H1 (cell line): ENCODE data around the gene CERS5. TPM values are rescaled to one million over a fixed set of nuclear protein-coding genes. Genes with fewer than 3 reads are reported as not detected.

Source experiments
- CTCF ChIA-PET: fragments of 300-600 bp; sonication (Branson Sonifier 250); formaldehyde crosslinking; loops from one replicate; lab custom pipeline; 2021; ENCODE audit not compliant: partially characterized antibody; lab: Charles Lee
- POLR2A ChIA-PET: fragments of 300-600 bp; sonication (Branson Sonifier 250); formaldehyde crosslinking; loops from one replicate; lab custom pipeline; 2021; ENCODE audit warnings: inconsistent platforms; ENCODE audit not compliant: partially characterized antibody; lab: Charles Lee
- DNase-seq, 2 experiments: peaks; one replicate each; pipeline versions ENCODE4 v3.0.0 to v3.0.0-alpha.2; 2010 to 2022; ENCODE audit warnings: low spot score in 2 of 2, low read depth in 1 of 2, mixed read lengths in 1 of 2
- FAIRE-seq: peaks from 2 replicates; lab custom pipeline; 2011; peaks lifted over from hg19 to GRCh38; lab: Jason Lieb, UNC
- H2AFZ ChIP-seq: 2 replicates; pipeline ENCODE4 v1.8.1; 2012; ENCODE audit warnings: low read length, inconsistent platforms
- H2AK5ac ChIP-seq: 2 replicates; pipeline ENCODE4 v1.6.1; 2013; ENCODE audit warnings: low read depth, low read length
- H2BK120ac ChIP-seq: replicated peaks from 2 replicates; pipeline ENCODE3; 2013; ENCODE audit warnings: low read depth, low read length, inconsistent platforms
- H2BK12ac ChIP-seq: 2 replicates; pipeline ENCODE4 v1.6.1; 2013; ENCODE audit warnings: low read depth, low read length
- H2BK15ac ChIP-seq: 2 replicates; pipeline ENCODE4 v1.6.1; 2013; ENCODE audit warnings: low read length
- H2BK20ac ChIP-seq: 2 replicates; pipeline ENCODE4 v1.6.1; 2013; ENCODE audit warnings: low read length
- H2BK5ac ChIP-seq: 2 replicates; pipeline ENCODE4 v1.6.1; 2013; ENCODE audit warnings: low read depth, low read length
- H3K14ac ChIP-seq: 2 replicates; pipeline ENCODE4 v1.6.1; 2013; ENCODE audit warnings: inconsistent platforms; ENCODE audit not compliant: insufficient read length
- H3K18ac ChIP-seq: 2 replicates; pipeline ENCODE4 v1.6.1; 2013; ENCODE audit warnings: low read length; ENCODE audit errors: extremely low read depth
- H3K23ac ChIP-seq: 2 replicates; pipeline ENCODE4 v1.6.1; 2013; ENCODE audit warnings: inconsistent platforms; ENCODE audit not compliant: insufficient read length
- H3K23me2 ChIP-seq: 2 replicates; pipeline ENCODE4 v1.6.1; 2013; ENCODE audit warnings: low read depth, low read length
- H3K27ac ChIP-seq: 2 replicates; pipeline ENCODE4 v1.6.1; 2011; ENCODE audit warnings: low read depth, low read length, inconsistent platforms
- H3K27me3 ChIP-seq, 4 experiments: replicated peaks in 1 of 4; 1 replicate in 1 of 4; 2 replicates in 3 of 4; pipeline versions ENCODE4 v1.6.1 to v1.8.1; 2011 to 2013; ENCODE audit warnings: low read length in 3 of 4, mild to moderate bottlenecking in 3 of 4, inconsistent platforms in 2 of 4, mixed read lengths in 2 of 4, moderate library complexity in 1 of 4; ENCODE audit not compliant: control insufficient read depth in 3 of 4, insufficient read depth in 3 of 4; ENCODE audit errors: extremely low read depth in 1 of 4
- H3K36me3 ChIP-seq, 4 experiments: 2 replicates each; pipeline versions ENCODE4 v1.6.1 to v1.8.1; 2011 to 2013; ENCODE audit warnings: mild to moderate bottlenecking in 4 of 4, low read length in 3 of 4, moderate library complexity in 2 of 4, control low read depth in 1 of 4, inconsistent platforms in 1 of 4; ENCODE audit not compliant: insufficient read depth in 4 of 4, control insufficient read depth in 2 of 4
- H3K4ac ChIP-seq: replicated peaks from 2 replicates; pipeline ENCODE3; 2013; ENCODE audit warnings: low read length, low read depth, mixed read lengths, inconsistent platforms; ENCODE audit not compliant: insufficient read length
- H3K4me1 ChIP-seq, 4 experiments: replicated peaks in 1 of 4; 1 replicate in 1 of 4; 2 replicates in 3 of 4; pipeline versions ENCODE4 v1.6.1 to v1.8.1; 2011 to 2013; ENCODE audit warnings: low read length in 3 of 4, inconsistent platforms in 2 of 4, mixed read lengths in 1 of 4; ENCODE audit not compliant: insufficient read depth in 4 of 4, control insufficient read depth in 3 of 4
- H3K4me2 ChIP-seq, 2 experiments: 2 replicates each; pipeline versions ENCODE4 v1.6.1 to v1.8.1; 2011 to 2013; ENCODE audit warnings: low read depth in 2 of 2, low read length in 2 of 2, control low read depth in 1 of 2, inconsistent platforms in 1 of 2, mild to moderate bottlenecking in 1 of 2; ENCODE audit not compliant: insufficient read depth in 1 of 2
- H3K4me3 ChIP-seq, 4 experiments: fragments of 200-600, 300-600 bp in 1 of 4; sonication (generic), shearing (Covaris generic), sonication (Bioruptor Twin) in 1 of 4; 2 replicates each; pipeline versions ENCODE4 v1.5.1 to v1.8.1; 2011 to 2016; ENCODE audit warnings: low read length in 4 of 4, low read depth in 3 of 4, control low read depth in 2 of 4, inconsistent platforms in 2 of 4, mild to moderate bottlenecking in 2 of 4, mixed read lengths in 1 of 4, moderate library complexity in 1 of 4; ENCODE audit not compliant: insufficient read depth in 2 of 4; ENCODE audit errors: extremely low read depth in 1 of 4
- H3K56ac ChIP-seq: replicated peaks from 2 replicates; pipeline ENCODE3; 2013; ENCODE audit warnings: low read depth, mild to moderate bottlenecking, mixed read lengths, low read length, inconsistent platforms; ENCODE audit not compliant: insufficient read length
- H3K79me1 ChIP-seq: 2 replicates; pipeline ENCODE4 v1.6.1; 2013; ENCODE audit warnings: low read depth, low read length, control low read depth
- H3K79me2 ChIP-seq, 2 experiments: 2 replicates each; pipeline versions ENCODE4 v1.6.1 to v1.8.1; 2012 to 2013; ENCODE audit warnings: low read length in 2 of 2, mild to moderate bottlenecking in 2 of 2, inconsistent platforms in 1 of 2; ENCODE audit not compliant: insufficient read depth in 2 of 2, control insufficient read depth in 1 of 2
- H3K9ac ChIP-seq, 4 experiments: replicated peaks in 1 of 4; 1 replicate in 1 of 4; 2 replicates in 3 of 4; pipeline versions ENCODE4 v1.6.1 to v1.8.1; 2011 to 2013; ENCODE audit warnings: low read depth in 3 of 4, low read length in 3 of 4, control low read depth in 2 of 4, mild to moderate bottlenecking in 2 of 4, moderate library complexity in 2 of 4, inconsistent platforms in 1 of 4; ENCODE audit errors: extremely low read depth in 1 of 4
- H3K9me3 ChIP-seq, 2 experiments: 2 replicates each; pipeline versions ENCODE4 v1.6.1 to v1.8.1; 2012 to 2013; ENCODE audit warnings: mild to moderate bottlenecking in 2 of 2, moderate library complexity in 2 of 2, control low read depth in 1 of 2, inconsistent platforms in 1 of 2, low read depth in 1 of 2, low read length in 1 of 2, mixed read lengths in 1 of 2; ENCODE audit not compliant: insufficient read depth in 2 of 2
- H4K20me1 ChIP-seq, 2 experiments: replicated peaks in 1 of 2; 2 replicates each; pipeline versions ENCODE3 to v1.8.1; 2011 to 2013; ENCODE audit warnings: inconsistent platforms in 2 of 2, low read length in 2 of 2, mild to moderate bottlenecking in 1 of 2; ENCODE audit not compliant: insufficient read depth in 2 of 2, control insufficient read depth in 1 of 2
- H4K5ac ChIP-seq: 2 replicates; pipeline ENCODE4 v1.6.1; 2013; ENCODE audit warnings: low read length, low read depth, mixed read lengths, inconsistent platforms; ENCODE audit not compliant: insufficient read length
- H4K8ac ChIP-seq: 2 replicates; pipeline ENCODE4 v1.8.0; 2013; ENCODE audit warnings: mild to moderate bottlenecking, moderate library complexity, low read length, inconsistent platforms; ENCODE audit not compliant: insufficient read depth; ENCODE audit errors: extremely low read depth
- H4K91ac ChIP-seq: replicated peaks from 2 replicates; pipeline ENCODE3; 2013; ENCODE audit warnings: low read length, mixed read lengths, inconsistent platforms; ENCODE audit not compliant: insufficient read length
- ASH2L ChIP-seq: fragments of 200-600, 300-600 bp; sonication (generic); IDR thresholded peaks from one replicate; pipeline ENCODE4 v1.7.1; 2017; ENCODE audit warnings: low read length
- CHD1 ChIP-seq: IDR thresholded peaks from 2 replicates; pipeline ENCODE4 v1.6.1; 2012; ENCODE audit warnings: low read depth, low read length, improper control_type of control experiment
- EP300 ChIP-seq, 2 experiments: IDR thresholded peaks; 1 replicate in 1 of 2; 2 replicates in 1 of 2; pipeline ENCODE4 v1.6.1; 2011 to 2012; ENCODE audit warnings: low read depth in 2 of 2, low read length in 2 of 2, mild to moderate bottlenecking in 2 of 2, borderline replicate concordance in 1 of 2, inconsistent platforms in 1 of 2, moderate library complexity in 1 of 2
- GTF2F1 ChIP-seq: IDR thresholded peaks from 2 replicates; pipeline ENCODE4 v1.6.1; 2012; ENCODE audit warnings: low read depth, low read length, improper control_type of control experiment, borderline replicate concordance
- RXRA ChIP-seq: IDR thresholded peaks from 2 replicates; pipeline ENCODE4 v1.6.1; 2011; ENCODE audit warnings: low read depth, mild to moderate bottlenecking, low read length, moderate library complexity; ENCODE audit not compliant: insufficient read depth
- SP1 ChIP-seq: IDR thresholded peaks from 2 replicates; pipeline ENCODE4 v1.6.1; 2011; ENCODE audit warnings: low read depth, low read length
- TAF7 ChIP-seq: optimal IDR thresholded peaks from 2 replicates; pipeline ENCODE3; 2011; ENCODE audit warnings: low read depth, mild to moderate bottlenecking, inconsistent platforms, low read length, moderate library complexity, borderline replicate concordance
- WGBS, 2 experiments: shearing (Covaris generic) in 1 of 2; methylation state at CpG; one replicate each; pipeline versions ENCODE4 v1.1.6 to v1.1.7; 2013 to 2015; ENCODE audit warnings: low lambda C conversion rate in 2 of 2, mixed read lengths in 2 of 2, inconsistent platforms in 1 of 2, low coverage in 1 of 2, missing lambda C conversion rate in 1 of 2; ENCODE audit not compliant: insufficient replicate concordance in 2 of 2, insufficient coverage in 1 of 2, insufficient read length in 1 of 2; ENCODE audit errors: extremely low coverage in 1 of 2, missing lambda C conversion rate in 1 of 2; 5-methylcytosine and 5-hydroxymethylcytosine counted together
- polyA plus RNA-seq, 7 experiments: library from polyadenylated mRNA; depleted of rRNA in 3 of 7; stranded (reverse) in 5 of 7; unstranded in 2 of 7; fragments of >200 nt in 5 of 7; fragments of 200-250 nt in 2 of 7; gene quantifications; 1 replicate in 5 of 7; 2 replicates in 1 of 7; 4 replicates in 1 of 7; pipeline versions ENCODE4 v1.2.1 to v1.2.3, GENCODE V29; 2011 to 2013; ENCODE audit warnings: missing spikeins in 2 of 7, mixed read lengths in 2 of 7
- total RNA-seq: library from RNA; stranded (reverse); fragmentation: NEBNext Ultra II Directional; extraction: Animal tissue kit (Norgen Biotek cat#: 25700); gene quantifications from 2 replicates; pipeline ENCODE4 v1.2.1, GENCODE V29; 2021
- TF ChIP-seq, protein P1 (sequence below), 3 experiments: IDR thresholded peaks; 1 replicate in 2 of 3; 2 replicates in 1 of 3; pipeline versions ENCODE4 v1.5.1 to v1.6.1; 2011; ENCODE audit warnings: low read length in 3 of 3, mild to moderate bottlenecking in 3 of 3, inconsistent platforms in 2 of 3, low read depth in 1 of 3, moderate library complexity in 1 of 3; ENCODE audit not compliant: insufficient read depth in 1 of 3; ENCODE audit errors: control extremely low read depth in 1 of 3

CERS5 gene
- total and polyA plus RNA-seq, 2 of the 8 experiments (the other 6 are each of a cell fraction or from before 2014, with no cell fraction given): 69.2 to 119 TPM

DNA sequence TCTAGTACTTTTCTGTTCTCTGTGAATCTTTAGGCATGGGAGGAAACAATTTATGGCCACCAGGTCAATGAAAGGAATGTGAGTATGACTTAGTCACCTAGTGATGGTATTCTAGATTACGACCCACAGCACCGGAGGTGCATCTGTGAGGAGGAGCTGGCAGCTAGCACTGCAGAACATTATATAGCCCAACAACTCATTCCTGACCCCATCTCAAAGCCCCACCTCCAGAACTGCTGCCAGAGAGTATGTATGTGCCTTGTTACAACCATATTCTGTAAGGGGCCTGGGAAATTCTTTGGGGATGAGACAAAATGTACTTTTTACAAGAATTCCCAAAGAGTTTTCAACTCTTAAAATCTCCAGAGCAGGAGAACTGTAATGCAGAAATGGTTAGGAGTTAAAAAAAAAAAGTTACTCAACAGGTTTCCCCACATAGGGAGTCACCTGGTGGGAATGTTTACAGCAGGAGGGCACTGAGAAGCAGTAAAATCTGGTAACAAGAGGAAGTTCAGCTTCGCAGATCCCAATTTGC is 34.9 kb upstream of the CERS5 start:
- no peak overlapping the region for H2BK120ac ChIP-seq
- no peak overlapping the region for H3K4ac ChIP-seq
- TF ChIP-seq EP300 (IDR thresholded peaks at IDR 0.05; ENCODE audit: borderline replicate concordance in 1 of 2, low read depth in 2 of 2, low read length in 2 of 2): peak in 1 of 2 experiments; percentile 5; a peak in 1 of 3 replicates
- TF ChIP-seq CHD1: no peak
- peak; percentile 79 for TF ChIP-seq SP1
- TF ChIP-seq, protein P1, sequence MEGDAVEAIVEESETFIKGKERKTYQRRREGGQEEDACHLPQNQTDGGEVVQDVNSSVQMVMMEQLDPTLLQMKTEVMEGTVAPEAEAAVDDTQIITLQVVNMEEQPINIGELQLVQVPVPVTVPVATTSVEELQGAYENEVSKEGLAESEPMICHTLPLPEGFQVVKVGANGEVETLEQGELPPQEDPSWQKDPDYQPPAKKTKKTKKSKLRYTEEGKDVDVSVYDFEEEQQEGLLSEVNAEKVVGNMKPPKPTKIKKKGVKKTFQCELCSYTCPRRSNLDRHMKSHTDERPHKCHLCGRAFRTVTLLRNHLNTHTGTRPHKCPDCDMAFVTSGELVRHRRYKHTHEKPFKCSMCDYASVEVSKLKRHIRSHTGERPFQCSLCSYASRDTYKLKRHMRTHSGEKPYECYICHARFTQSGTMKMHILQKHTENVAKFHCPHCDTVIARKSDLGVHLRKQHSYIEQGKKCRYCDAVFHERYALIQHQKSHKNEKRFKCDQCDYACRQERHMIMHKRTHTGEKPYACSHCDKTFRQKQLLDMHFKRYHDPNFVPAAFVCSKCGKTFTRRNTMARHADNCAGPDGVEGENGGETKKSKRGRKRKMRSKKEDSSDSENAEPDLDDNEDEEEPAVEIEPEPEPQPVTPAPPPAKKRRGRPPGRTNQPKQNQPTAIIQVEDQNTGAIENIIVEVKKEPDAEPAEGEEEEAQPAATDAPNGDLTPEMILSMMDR (IDR thresholded peaks at IDR 0.05; ENCODE audit: control extremely low read depth in 1 of 3, insufficient read depth in 1 of 3, low read depth in 1 of 3, low read length in 3 of 3): no peak
- no peak for TF ChIP-seq TAF7
- TF ChIP-seq ASH2L: peak; percentile 94
- TF ChIP-seq RXRA: no peak
- TF ChIP-seq GTF2F1: no peak
- no peak overlapping the region for H4K91ac ChIP-seq
- no peak overlapping the region for H2AFZ ChIP-seq
- peaks cover 8 to 40% (median 18%) of the 10 kb centered on the region in 4 experiments for H3K36me3 ChIP-seq
- H3K27ac ChIP-seq: peak overlapping the region; percentile 65; the same call in 1 of the 2 replicates
- H3K18ac ChIP-seq: no peak overlapping the region; the same call in 1 of the 2 replicates
- H3K23me2 ChIP-seq: no peaks in the 10 kb centered on the region
- peak overlapping the region in 3 of 4 experiments; percentile 19 to 40 (median 23); a peak in 4 of 8 replicates for H3K4me3 ChIP-seq
- CTCF ChIA-PET: interaction anchor here (0.6 to 1.2 kb wide), 3 partner anchors 11 to 29 kb away, joined by 3 to 4 read pairs (median 3); no protein-coding TSS in a partner anchor
- H2BK5ac ChIP-seq: peak overlapping the region; percentile 82
- no peak overlapping the region for H2BK15ac ChIP-seq
- H2AK5ac ChIP-seq: no peak overlapping the region
- H4K5ac ChIP-seq: peak overlapping the region; percentile 55
- peak overlapping the region in 1 of 4 experiments; percentile 54; a peak in 4 of 7 replicates for H3K9ac ChIP-seq
- H3K79me2 ChIP-seq: no peaks in the 10 kb centered on the region
- H3K14ac ChIP-seq: no peak overlapping the region
- H3K4me1 ChIP-seq: peaks cover 0 to 2% (median 2%) of the 10 kb centered on the region in 4 experiments; a peak in 2 of 7 replicates
- no peak overlapping the region for H3K23ac ChIP-seq
- peak overlapping the region; percentile 37 to 65; a peak in 3 of 4 replicates for H3K4me2 ChIP-seq
- H3K27me3 ChIP-seq: no peaks in the 10 kb centered on the region
- H2BK20ac ChIP-seq: peak overlapping the region; percentile 76; the same call in 1 of the 2 replicates
- H4K20me1 ChIP-seq: no peaks in the 10 kb centered on the region
- FAIRE-seq: no peak
- H2BK12ac ChIP-seq: no peak overlapping the region
- WGBS, 2 experiments: 59% methylated on average over 3 of the region's 3 CpGs; no CpG with 5 or more reads in 1 of the 2 experiments
- no peak overlapping the region for H4K8ac ChIP-seq
- DNase-seq: no peak
- no peak overlapping the region for H3K56ac ChIP-seq
- no peaks in the 10 kb centered on the region for H3K9me3 ChIP-seq
- POLR2A ChIA-PET: interaction anchor here (0.6 to 2.1 kb wide), 3 partner anchors 11 to 376 kb away, joined by 4 to 10 read pairs (median 4); no protein-coding TSS in a partner anchor
- no peaks in the 10 kb centered on the region; the same call in 1 of the 2 replicates for H3K79me1 ChIP-seq
